GM12801 (cell line): ENCODE results near the gene SLC26A1.

ENCODE experiments used
- CTCF ChIP-seq: IDR thresholded peaks from one replicate; pipeline ENCODE4 v1.5.1; 2011; ENCODE audit warnings: control low read depth; ENCODE audit not compliant: insufficient read length; ENCODE audit errors: extremely low read depth

The SLC26A1 gene

GRCh38 chr4:1015179-1015578 lies 22.0 kb upstream of the SLC26A1 start:
- TF ChIP-seq CTCF: no peak

- TF ChIP-seq CTCF: no peak
These were observed 21.3 kb upstream of the SLC26A1 start for GRCh38 chr4:1014291-1015167.

GRCh38 chr4:1013225-1014073 lies 20.2 kb upstream of the SLC26A1 start:
- TF ChIP-seq CTCF: no peak

GRCh38 chr4:1012034-1012739 lies 19.0 kb upstream of the SLC26A1 start:
- TF ChIP-seq CTCF: no peak

- no peak for TF ChIP-seq CTCF
These were observed 18.4 kb upstream of the SLC26A1 start for GRCh38 chr4:1011666-1012033.

- TF ChIP-seq CTCF: no peak
These were observed 17.9 kb upstream of the SLC26A1 start, which contains the start of gene FGFRL1 for GRCh38 chr4:1011022-1011665. Gene FGFRL1, plus strand, starts transcription at chr4:1011626. Its CDS starts 860 bp downstream, at chr4:1012486.
